Measurements from ENCODE around the gene SGCE.

Gene SGCE

DNA sequence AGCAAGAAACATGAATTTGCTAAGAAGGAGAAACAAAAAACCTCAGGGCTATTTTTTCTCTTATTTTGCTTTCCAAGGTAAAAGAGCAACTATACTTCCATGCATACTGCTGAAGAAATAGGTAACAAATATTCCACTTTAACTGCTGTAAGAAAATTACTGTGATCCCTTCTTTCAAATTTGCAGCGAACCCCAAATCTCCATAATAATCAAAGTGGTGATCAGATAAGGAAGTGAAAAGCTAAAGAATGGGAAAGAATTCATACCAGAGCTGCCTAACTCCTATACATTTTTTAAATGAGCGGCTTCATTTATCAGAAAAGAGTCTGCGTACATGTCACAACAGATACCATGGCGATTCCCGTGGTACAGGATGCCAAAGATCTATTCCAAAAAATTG is 7.2 kb downstream of the SGCE start:
- Histone ChIP-seq H3K4me1 (ENCODE audit: insufficient read depth, low read length, severe bottlenecking) (no peaks in the 10 kb centered on the region), H4K20me1 (ENCODE audit: insufficient read depth, low read length) (no peaks in the 10 kb centered on the region), H3K79me2 (ENCODE audit: insufficient read depth, low read length) (peaks cover 6% of the 10 kb centered on the region; the same call in 1 of the 2 replicates), H3K9ac (ENCODE audit: low read length) (no peak overlapping the region), H2AFZ (ENCODE audit: low read length) (no peak overlapping the region), H3K9me2 (ENCODE audit: low read depth, low read length) (no peaks in the 10 kb centered on the region), H3F3A (ENCODE audit: insufficient read depth, low read length) (no peaks in the 10 kb centered on the region), H3K9me3 (ENCODE audit: low read length) (no peaks in the 10 kb centered on the region), H3K4me2 (ENCODE audit: low read length) (no peak overlapping the region), H3K36me3 (ENCODE audit: insufficient read depth, low read length) (no peaks in the 10 kb centered on the region), H3K4me3 (ENCODE audit: low read depth, low read length, poor library complexity, severe bottlenecking) (no peak overlapping the region), H3K27me3 (ENCODE audit: insufficient read depth, low read length) (no peaks in the 10 kb centered on the region), H3K27ac (ENCODE audit: low read depth, low read length, poor library complexity, severe bottlenecking) (no peak overlapping the region)
- TF ChIP-seq CTCF (IDR thresholded peaks at IDR 0.05; ENCODE audit: low read length) (no peak), EZH2 (IDR thresholded peaks at IDR 0.05; ENCODE audit: borderline replicate concordance, low read length) (no peak)

GRCh38 chr7:94647295-94647694 is 8.6 kb downstream of the SGCE start:
- Histone ChIP-seq H2AFZ (ENCODE audit: low read length) (no peak overlapping the region), H3K9me3 (ENCODE audit: low read length) (no peaks in the 10 kb centered on the region), H3K36me3 (ENCODE audit: insufficient read depth, low read length) (no peaks in the 10 kb centered on the region), H3K9me2 (ENCODE audit: low read depth, low read length) (no peaks in the 10 kb centered on the region), H3K9ac (ENCODE audit: low read length) (no peak overlapping the region), H3K4me3 (ENCODE audit: low read depth, low read length, poor library complexity, severe bottlenecking) (no peak overlapping the region), H3K79me2 (ENCODE audit: insufficient read depth, low read length) (no peaks in the 10 kb centered on the region), H3K27ac (ENCODE audit: low read depth, low read length, poor library complexity, severe bottlenecking) (no peak overlapping the region), H3K27me3 (ENCODE audit: insufficient read depth, low read length) (no peaks in the 10 kb centered on the region), H4K20me1 (ENCODE audit: insufficient read depth, low read length) (no peaks in the 10 kb centered on the region), H3K4me1 (ENCODE audit: insufficient read depth, low read length, severe bottlenecking) (no peaks in the 10 kb centered on the region), H3F3A (ENCODE audit: insufficient read depth, low read length) (no peaks in the 10 kb centered on the region), H3K4me2 (ENCODE audit: low read length) (no peak overlapping the region)
- no peak for TF ChIP-seq EZH2 (IDR thresholded peaks at IDR 0.05; ENCODE audit: borderline replicate concordance, low read length)
- no peak for TF ChIP-seq CTCF (IDR thresholded peaks at IDR 0.05; ENCODE audit: low read length)

DNA sequence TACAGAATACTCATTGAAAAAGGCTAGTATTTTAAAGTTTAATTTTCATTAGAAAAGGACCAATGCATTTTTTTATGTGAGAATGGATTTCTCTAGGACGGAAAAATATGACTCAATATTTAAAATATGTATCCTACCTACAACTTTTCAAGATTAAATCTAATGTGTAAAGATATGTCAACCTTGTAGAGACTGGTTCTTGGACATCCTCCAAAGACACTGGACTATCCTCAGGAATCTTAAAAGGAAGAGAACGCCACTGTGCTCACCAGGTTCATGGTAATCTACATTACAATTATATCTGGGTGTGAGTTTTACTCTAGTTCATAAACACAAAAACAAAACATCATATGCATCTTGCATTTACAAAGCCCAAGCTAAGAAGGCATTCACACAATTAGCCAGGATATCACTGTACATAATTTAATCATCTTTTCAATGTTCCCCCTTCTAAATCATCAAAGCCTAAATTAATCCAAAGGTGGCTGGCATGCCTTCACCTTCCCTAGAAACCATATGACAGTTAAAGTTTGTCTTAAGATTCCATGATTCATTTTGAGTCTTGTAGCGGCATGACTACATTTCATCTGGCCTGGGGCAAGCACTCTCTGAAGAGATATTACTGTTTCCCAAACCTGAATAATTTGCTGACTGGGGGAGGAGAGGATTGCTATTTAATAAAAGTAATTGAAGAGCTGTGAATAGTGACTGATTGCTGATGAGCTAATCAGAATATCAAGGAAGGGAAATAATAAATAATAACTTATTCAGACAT is 12.0 kb downstream of the SGCE start:
- TF ChIP-seq EZH2 (IDR thresholded peaks at IDR 0.05; ENCODE audit: borderline replicate concordance, low read length) (no peak), CTCF (IDR thresholded peaks at IDR 0.05; ENCODE audit: low read length) (no peak)
- H3K4me2 ChIP-seq (ENCODE audit: low read length) = no peak overlapping the region
- no peak overlapping the region for H3K9ac ChIP-seq (ENCODE audit: low read length)
- no peak overlapping the region for H2AFZ ChIP-seq (ENCODE audit: low read length)
- H3F3A ChIP-seq (ENCODE audit: insufficient read depth, low read length) = no peaks in the 10 kb centered on the region
- H3K36me3 ChIP-seq (ENCODE audit: insufficient read depth, low read length) = no peaks in the 10 kb centered on the region
- no peaks in the 10 kb centered on the region for H3K79me2 ChIP-seq (ENCODE audit: insufficient read depth, low read length)
- no peaks in the 10 kb centered on the region for H3K9me3 ChIP-seq (ENCODE audit: low read length)
- H3K4me1 ChIP-seq (ENCODE audit: insufficient read depth, low read length, severe bottlenecking) = no peaks in the 10 kb centered on the region
- no peaks in the 10 kb centered on the region for H4K20me1 ChIP-seq (ENCODE audit: insufficient read depth, low read length)
- H3K9me2 ChIP-seq (ENCODE audit: low read depth, low read length) = no peaks in the 10 kb centered on the region
- no peak overlapping the region for H3K27ac ChIP-seq (ENCODE audit: low read depth, low read length, poor library complexity, severe bottlenecking)
- no peak overlapping the region for H3K4me3 ChIP-seq (ENCODE audit: low read depth, low read length, poor library complexity, severe bottlenecking)
- H3K27me3 ChIP-seq (ENCODE audit: insufficient read depth, low read length) = no peaks in the 10 kb centered on the region

Data from OCI-LY1 (cell line).